Measurements from ENCODE around the gene CST7. TPM values are rescaled to one million over a fixed set of nuclear protein-coding genes. Genes with fewer than 3 reads are reported as not detected.

CST7 gene
- polyA plus RNA-seq, 1 of the 3 experiments (the other 2 are of a cell fraction), result 0.07 TPM

GRCh38 chr20:24994470-24995368 is 45.6 kb downstream of the CST7 start:
- ChIA-PET CTCF (interaction anchor here (0.6 to 4.7 kb wide), 44 partner anchors 9 to 448 kb away, joined by 3 to 48 read pairs (median 4); partner anchors contain the start of gene PYGB), POLR2A (no interaction called here)
- no peaks in the 10 kb centered on the region for H3K9me3 ChIP-seq
- H3K4me2 ChIP-seq, result peak overlapping the region; percentile 75; the same call in 1 of the 2 replicates
- DNase-seq, result peak; percentile 81
- H3K36me3 ChIP-seq (replicated peaks in 1 of 2; ENCODE audit: control insufficient read depth in 1 of 2, insufficient read depth in 2 of 2, low read length in 1 of 2), result no peaks in the 10 kb centered on the region
- peak overlapping the region; percentile 5 for H2AFZ ChIP-seq (ENCODE audit: low read depth)
- H3K27me3 ChIP-seq (ENCODE audit: insufficient read depth), result no peaks in the 10 kb centered on the region; the same call in 1 of the 2 replicates
- WGBS (ENCODE audit: low lambda C conversion rate), result 37% methylated on average over 20 of the region's 20 CpGs
- H3K79me2 ChIP-seq (ENCODE audit: insufficient read depth), result peaks cover 24% of the 10 kb centered on the region
- no peak overlapping the region for H3K27ac ChIP-seq (ENCODE audit: low read depth in 2 of 2, low read length in 1 of 2)
- H3K9ac ChIP-seq, result no peak overlapping the region
- H3K9me2 ChIP-seq, result no peaks in the 10 kb centered on the region
- H4K20me1 ChIP-seq (ENCODE audit: insufficient read depth), result no peaks in the 10 kb centered on the region
- H3K4me3 ChIP-seq (ENCODE audit: low read depth in 2 of 2, low read length in 1 of 2), result peak overlapping the region; percentile 17 to 57; a peak in 2 of 4 replicates
- peaks cover 17 to 20% of the 10 kb centered on the region in 2 experiments; a peak in 3 of 4 replicates for H3K4me1 ChIP-seq (ENCODE audit: control insufficient read depth in 1 of 2, insufficient read depth in 2 of 2, low read depth in 1 of 2, low read length in 1 of 2)
- peaks cover 11% of the 10 kb centered on the region for H3F3A ChIP-seq (replicated peaks; ENCODE audit: insufficient read depth)
- no peak for TF ChIP-seq FOXJ3 (CRISPR knock-in tag; IDR thresholded peaks at IDR 0.05)
- no peak for TF ChIP-seq TEAD4 (IDR thresholded peaks at IDR 0.05; ENCODE audit: borderline replicate concordance, insufficient read depth)
- TF ChIP-seq RCOR1 (IDR thresholded peaks at IDR 0.05; ENCODE audit: low read length), result no peak; the same call in 1 of the 2 replicates
- TF ChIP-seq FOSL2 (IDR thresholded peaks at IDR 0.05; ENCODE audit: borderline replicate concordance, low read depth), result no peak
- no peak for TF ChIP-seq JUND (IDR thresholded peaks at IDR 0.05)
- TF ChIP-seq MEF2A (IDR thresholded peaks at IDR 0.05; ENCODE audit: borderline replicate concordance, low read depth), result no peak
- TF ChIP-seq NFIC (IDR thresholded peaks at IDR 0.05; ENCODE audit: borderline replicate concordance), result peak; percentile 72
- TF ChIP-seq RAD21 (IDR thresholded peaks at IDR 0.05; ENCODE audit: low read length), result peak; percentile 94
- TF ChIP-seq MAX (IDR thresholded peaks at IDR 0.05; ENCODE audit: low read depth), result peak; percentile 34; the same call in 1 of the 2 replicates
- TF ChIP-seq USF2 (IDR thresholded peaks at IDR 0.05; ENCODE audit: borderline replicate concordance, low read depth, low read length), result no peak
- no peak for TF ChIP-seq USF1 (IDR thresholded peaks at IDR 0.05; ENCODE audit: borderline replicate concordance, low read depth)
- no peak for TF ChIP-seq RFX5 (IDR thresholded peaks at IDR 0.05; ENCODE audit: low read length)
- peak; percentile 76; the same call in 1 of the 2 replicates for TF ChIP-seq MXI1 (IDR thresholded peaks at IDR 0.05; ENCODE audit: low read depth, low read length)
- TF ChIP-seq TCF12 (IDR thresholded peaks at IDR 0.05), result peak; percentile 13; the same call in 1 of the 2 replicates
- TF ChIP-seq ZBTB33 (IDR thresholded peaks at IDR 0.05; ENCODE audit: borderline replicate concordance, low read depth), result no peak
- no peak for TF ChIP-seq POLR2AphosphoS5 (IDR thresholded peaks at IDR 0.05; ENCODE audit: low read depth, low read length)
- TF ChIP-seq SIN3A (IDR thresholded peaks at IDR 0.05; ENCODE audit: borderline replicate concordance, low read depth, low read length), result peak; percentile 48; the same call in 1 of the 2 replicates
- no peak for TF ChIP-seq RXRA (IDR thresholded peaks at IDR 0.05; ENCODE audit: borderline replicate concordance, low read depth)
- TF ChIP-seq ELF1 (IDR thresholded peaks at IDR 0.05), result no peak
- peak; percentile 95 for TF ChIP-seq CTCF (IDR thresholded peaks at IDR 0.05)
- TF ChIP-seq TAF1 (IDR thresholded peaks at IDR 0.05; ENCODE audit: borderline replicate concordance, low read depth, low read length), result no peak
- no peak for TF ChIP-seq IRF3 (IDR thresholded peaks at IDR 0.05; ENCODE audit: low read depth, low read length)
- TF ChIP-seq EP300 (IDR thresholded peaks at IDR 0.05; ENCODE audit: borderline replicate concordance in 1 of 2, low read depth in 1 of 2, low read length in 1 of 2), result no peak

Data from SK-N-SH (cell line).